NOMO-1 treated with DMSO at 0.1 percent for 48 hours (cell line): ENCODE results near the gene ZNF300.
"Not testable (repeated sequence)": the region's sequence is repeated elsewhere in the genome, so short reads cannot be mapped to it uniquely, and the experiment has no call there.

Experiments used
- DNase-seq: peaks from one replicate; lab custom pipeline; 2025; ENCODE audit not compliant: unreplicated experiment; lab: John Stamatoyannopoulos, UW

Gene ZNF300

GRCh38 chr5:150846308-150846653, 58.5 kb downstream of the ZNF300 start, which contains the start of gene IRGM:
Gene IRGM (plus strand): TSS chr5:150846521. CDS start chr5:150848124, 1,603 bp downstream.
- not testable (repeated sequence) for DNase-seq

GRCh38 chr5:150845185-150845859, 59.5 kb downstream of the ZNF300 start:
- not testable (repeated sequence) for DNase-seq
